Measurements from ENCODE around the gene GSTA3.

DNA sequence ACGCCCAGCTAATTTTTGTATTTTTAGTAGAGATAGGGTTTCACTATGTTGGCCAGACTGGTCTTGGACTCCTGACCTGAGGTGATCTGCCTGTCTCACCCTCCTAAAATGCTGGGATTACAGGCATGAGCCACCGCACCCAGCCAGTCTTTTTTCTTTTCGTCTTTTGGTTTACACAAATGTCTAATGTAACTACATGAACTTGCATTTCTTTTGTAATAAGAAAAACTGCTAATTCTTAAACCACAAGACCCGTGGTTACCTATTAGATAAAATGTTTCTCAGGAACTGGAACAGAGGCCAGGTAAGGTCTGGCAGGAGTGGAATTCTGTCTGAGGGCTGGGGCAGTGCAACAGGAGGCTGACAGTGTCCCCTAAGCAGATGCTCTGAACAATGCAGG lies 32.7 kb upstream of the GSTA3 start:
- TF ChIP-seq, protein P1, sequence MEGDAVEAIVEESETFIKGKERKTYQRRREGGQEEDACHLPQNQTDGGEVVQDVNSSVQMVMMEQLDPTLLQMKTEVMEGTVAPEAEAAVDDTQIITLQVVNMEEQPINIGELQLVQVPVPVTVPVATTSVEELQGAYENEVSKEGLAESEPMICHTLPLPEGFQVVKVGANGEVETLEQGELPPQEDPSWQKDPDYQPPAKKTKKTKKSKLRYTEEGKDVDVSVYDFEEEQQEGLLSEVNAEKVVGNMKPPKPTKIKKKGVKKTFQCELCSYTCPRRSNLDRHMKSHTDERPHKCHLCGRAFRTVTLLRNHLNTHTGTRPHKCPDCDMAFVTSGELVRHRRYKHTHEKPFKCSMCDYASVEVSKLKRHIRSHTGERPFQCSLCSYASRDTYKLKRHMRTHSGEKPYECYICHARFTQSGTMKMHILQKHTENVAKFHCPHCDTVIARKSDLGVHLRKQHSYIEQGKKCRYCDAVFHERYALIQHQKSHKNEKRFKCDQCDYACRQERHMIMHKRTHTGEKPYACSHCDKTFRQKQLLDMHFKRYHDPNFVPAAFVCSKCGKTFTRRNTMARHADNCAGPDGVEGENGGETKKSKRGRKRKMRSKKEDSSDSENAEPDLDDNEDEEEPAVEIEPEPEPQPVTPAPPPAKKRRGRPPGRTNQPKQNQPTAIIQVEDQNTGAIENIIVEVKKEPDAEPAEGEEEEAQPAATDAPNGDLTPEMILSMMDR (IDR thresholded peaks at IDR 0.05; ENCODE audit: borderline replicate concordance, extremely low read depth, low read length, poor library complexity, severe bottlenecking): no peak
- no peak for TF ChIP-seq EZH2 (IDR thresholded peaks at IDR 0.05; ENCODE audit: borderline replicate concordance, low read depth, low read length, severe bottlenecking)
